Endothelial cell of umbilical vein (primary cell): ENCODE measurements around the gene JUP. TPM values are rescaled to one million over a fixed set of nuclear protein-coding genes. Genes with fewer than 3 reads are reported as not detected.

Experiments
- BruUV-seq: library from RNA; stranded (reverse); fragments of 400-500 nt; replicated peaks from 2 replicates; lab custom pipeline; 2021; lab: Mats Ljungman, UMichigan
- CTCF ChIA-PET: fragments of 300-600, 350-600 bp; sonication (Branson Sonifier 250); formaldehyde crosslinking; loops from one replicate; lab custom pipeline; 2021; ENCODE audit warnings: antibody characterized with exemption, inconsistent platforms; lab: Charles Lee
- POLR2A ChIA-PET: fragments of 300-600, 350-600 bp; sonication (Branson Sonifier 250); formaldehyde crosslinking; loops from one replicate; lab custom pipeline; 2021; ENCODE audit warnings: antibody characterized with exemption, inconsistent platforms; lab: Charles Lee
- DNase-seq: peaks from one replicate; pipeline ENCODE4 v3.0.0-alpha.2; 2011; ENCODE audit warnings: low read depth, low spot score
- FAIRE-seq: peaks from 2 replicates; lab custom pipeline; 2011; peaks lifted over from hg19 to GRCh38; lab: Jason Lieb, UNC
- H2AFZ ChIP-seq: 2 replicates; pipeline ENCODE4 v1.6.0; 2012; ENCODE audit warnings: low read depth, low read length, control low read depth, inconsistent platforms
- H3K27ac ChIP-seq: 2 replicates; pipeline ENCODE4 v1.5.1; 2011; ENCODE audit warnings: low read depth, mild to moderate bottlenecking, control low read depth, low read length, moderate library complexity; ENCODE audit not compliant: insufficient read depth
- H3K27me3 ChIP-seq, 2 experiments: 2 replicates each; pipeline versions ENCODE4 v1.6.0 to v1.6.1; 2011; ENCODE audit warnings: low read length in 2 of 2, mixed read lengths in 1 of 2; ENCODE audit not compliant: control insufficient read depth in 2 of 2, insufficient read depth in 2 of 2
- H3K36me3 ChIP-seq, 2 experiments: 2 replicates in 1 of 2; 3 replicates in 1 of 2; pipeline ENCODE4 v1.5.1; 2011; ENCODE audit warnings: low read length in 2 of 2, mild to moderate bottlenecking in 1 of 2, moderate library complexity in 1 of 2; ENCODE audit not compliant: control insufficient read depth in 2 of 2, insufficient read depth in 2 of 2; ENCODE audit errors: extremely low read depth in 1 of 2
- H3K4me1 ChIP-seq: 3 replicates; pipeline ENCODE4 v1.5.1; 2011; ENCODE audit warnings: mild to moderate bottlenecking, low read length; ENCODE audit not compliant: control insufficient read depth, insufficient read depth; ENCODE audit errors: extremely low read depth
- H3K4me2 ChIP-seq: 2 replicates; pipeline ENCODE4 v1.6.1; 2011; ENCODE audit warnings: low read length, control low read depth, mixed read lengths; ENCODE audit not compliant: insufficient read depth
- H3K4me3 ChIP-seq, 3 experiments: fragments of 200-600 bp in 1 of 3; sonication (generic), shearing (Covaris generic) in 1 of 3; replicated peaks in 1 of 3; 2 replicates each; pipeline ENCODE4 v1.5.1; 2011 to 2016; ENCODE audit warnings: control low read depth in 3 of 3, low read length in 3 of 3, mild to moderate bottlenecking in 2 of 3, inconsistent platforms in 1 of 3, low read depth in 1 of 3, moderate library complexity in 1 of 3; ENCODE audit not compliant: insufficient read depth in 1 of 3
- H3K79me2 ChIP-seq: 2 replicates; pipeline ENCODE4 v1.6.0; 2012; ENCODE audit warnings: low read length, inconsistent platforms; ENCODE audit not compliant: control insufficient read depth, insufficient read depth
- H3K9ac ChIP-seq: replicated peaks from 2 replicates; pipeline ENCODE3; 2011; ENCODE audit warnings: low read length, control low read depth; ENCODE audit not compliant: insufficient read depth; ENCODE audit errors: extremely low read depth
- H3K9me1 ChIP-seq: replicated peaks from 3 replicates; pipeline ENCODE4 v1.6.0; 2011; ENCODE audit warnings: mild to moderate bottlenecking, low read length; ENCODE audit not compliant: control insufficient read depth, insufficient read depth; ENCODE audit errors: extremely low read depth
- H3K9me3 ChIP-seq: replicated peaks from 2 replicates; pipeline ENCODE4 v1.5.1; 2012; ENCODE audit warnings: low read length, inconsistent platforms; ENCODE audit not compliant: control insufficient read depth, insufficient read depth
- H4K20me1 ChIP-seq: replicated peaks from 2 replicates; pipeline ENCODE3; 2011; ENCODE audit warnings: mild to moderate bottlenecking, low read length; ENCODE audit not compliant: control insufficient read depth, insufficient read depth; ENCODE audit errors: extremely low read depth
- EZH2 ChIP-seq: IDR thresholded peaks from 2 replicates; pipeline ENCODE4 v1.6.1; 2012; ENCODE audit warnings: borderline replicate concordance, low read depth, mild to moderate bottlenecking, moderate library complexity, low read length, inconsistent platforms; ENCODE audit not compliant: severe bottlenecking
- FOS ChIP-seq: IDR thresholded peaks from 2 replicates; pipeline ENCODE4 v1.6.1; 2011; ENCODE audit warnings: mild to moderate bottlenecking, low read length, moderate library complexity, borderline replicate concordance; ENCODE audit not compliant: insufficient read depth
- GATA2 ChIP-seq: IDR thresholded peaks from 2 replicates; pipeline ENCODE4 v1.7.0; 2011; ENCODE audit warnings: low read depth, mild to moderate bottlenecking, moderate library complexity, mixed read lengths, low read length; ENCODE audit not compliant: insufficient read length, insufficient read depth
- JUN ChIP-seq: IDR thresholded peaks from 2 replicates; pipeline ENCODE4 v1.6.1; 2011; ENCODE audit warnings: borderline replicate concordance, low read depth; ENCODE audit not compliant: insufficient read length, insufficient read depth
- MYC ChIP-seq: IDR thresholded peaks from one replicate; pipeline ENCODE4 v1.6.1; 2011; ENCODE audit warnings: mild to moderate bottlenecking, low read depth, low read length
- POLR2A ChIP-seq: IDR thresholded peaks from 2 replicates; pipeline ENCODE4 v1.6.1; 2012; ENCODE audit warnings: low read depth, mild to moderate bottlenecking, control low read depth, low read length
- POLR2AphosphoS5 ChIP-seq: IDR thresholded peaks from 2 replicates; pipeline ENCODE4 v1.6.1; 2012; ENCODE audit warnings: low read depth, mild to moderate bottlenecking, control low read depth, low read length, moderate library complexity; ENCODE audit not compliant: insufficient read depth
- dilution Hi-C: fragments of 300-500 bp; cut with MboI; formaldehyde crosslinking; loops from one replicate; pipeline ENCODE4 v1.15.0; 2019; ENCODE audit warnings: low sequenced_read_pairs; ENCODE audit not compliant: extremely low pct_ligation_motif_present
- intact Hi-C: fragments of 100-400 bp; cut with micrococcal nuclease; formaldehyde crosslinking; loops from one replicate; pipeline ENCODE4 v1.10.0; 2022
- polyA plus RNA-seq, 4 experiments: library from polyadenylated mRNA; depleted of rRNA in 3 of 4; stranded (reverse) in 3 of 4; unstranded in 1 of 4; fragments of >200 nt; gene quantifications; 2 replicates each; pipeline versions ENCODE4 v1.2.1 to v1.2.3, GENCODE V29; 2011 to 2012; ENCODE audit warnings: missing spikeins in 1 of 4
- total RNA-seq: library from RNA; stranded (reverse); gene quantifications from 2 replicates; pipeline ENCODE4 v1.2.3, GENCODE V29; 2021
- TF ChIP-seq, protein P1 (sequence below), 2 donors: IDR thresholded peaks; 1 replicate in 1 of 2; 2 replicates in 1 of 2; pipeline ENCODE4 v1.5.1; 2011; ENCODE audit warnings: low read length in 2 of 2, mild to moderate bottlenecking in 2 of 2, moderate library complexity in 2 of 2, control low read depth in 1 of 2, inconsistent platforms in 1 of 2, low read depth in 1 of 2; ENCODE audit not compliant: insufficient read depth in 1 of 2; ENCODE audit errors: extremely low read depth in 1 of 2
- TF ChIP-seq, protein P2 (sequence below): IDR thresholded peaks from 2 replicates; pipeline ENCODE4 v1.6.1; 2011; ENCODE audit not compliant: insufficient read depth, insufficient read length

JUP gene
- total and polyA plus RNA-seq, 2 donors (not counting 3 experiments of a cell fraction or from before 2014, with no cell fraction given): 98.0 to 171 TPM

DNA sequence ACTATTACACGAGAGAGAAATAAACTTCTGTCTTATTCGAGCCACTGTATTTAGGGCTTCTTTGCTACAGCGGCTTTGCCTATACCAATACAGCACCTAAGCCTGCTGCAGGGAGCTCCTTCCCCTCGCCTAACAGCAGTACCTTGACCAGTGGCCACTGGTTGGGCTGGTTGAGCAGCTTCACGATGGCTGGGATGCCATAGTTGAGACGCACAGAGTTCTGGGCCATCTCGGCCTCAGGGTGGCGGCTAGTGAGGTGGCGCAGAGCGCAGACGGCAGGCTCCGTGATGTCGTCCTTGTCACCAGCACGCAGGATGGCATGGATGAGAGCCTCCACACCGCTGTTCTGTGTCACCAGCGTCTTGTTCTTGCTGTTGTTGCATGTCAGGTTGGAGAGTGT, 23.7 kb downstream of the JUP start:
- ChIA-PET POLR2A (interaction anchor here (0.7 kb wide), 1 partner anchor 9 kb away, joined by 3 read pairs; no protein-coding TSS in a partner anchor), CTCF (interaction anchor here (1.6 kb wide), 1 partner anchor 24 kb away, joined by 5 read pairs; the partner anchor contains the start of gene JUP)
- DNase-seq: no peak
- H3K9ac ChIP-seq: no peak overlapping the region
- no peak for FAIRE-seq
- TF ChIP-seq POLR2AphosphoS5 (no peak), EZH2 (no peak), JUN (no peak), POLR2A (no peak)
- TF ChIP-seq, protein P1, sequence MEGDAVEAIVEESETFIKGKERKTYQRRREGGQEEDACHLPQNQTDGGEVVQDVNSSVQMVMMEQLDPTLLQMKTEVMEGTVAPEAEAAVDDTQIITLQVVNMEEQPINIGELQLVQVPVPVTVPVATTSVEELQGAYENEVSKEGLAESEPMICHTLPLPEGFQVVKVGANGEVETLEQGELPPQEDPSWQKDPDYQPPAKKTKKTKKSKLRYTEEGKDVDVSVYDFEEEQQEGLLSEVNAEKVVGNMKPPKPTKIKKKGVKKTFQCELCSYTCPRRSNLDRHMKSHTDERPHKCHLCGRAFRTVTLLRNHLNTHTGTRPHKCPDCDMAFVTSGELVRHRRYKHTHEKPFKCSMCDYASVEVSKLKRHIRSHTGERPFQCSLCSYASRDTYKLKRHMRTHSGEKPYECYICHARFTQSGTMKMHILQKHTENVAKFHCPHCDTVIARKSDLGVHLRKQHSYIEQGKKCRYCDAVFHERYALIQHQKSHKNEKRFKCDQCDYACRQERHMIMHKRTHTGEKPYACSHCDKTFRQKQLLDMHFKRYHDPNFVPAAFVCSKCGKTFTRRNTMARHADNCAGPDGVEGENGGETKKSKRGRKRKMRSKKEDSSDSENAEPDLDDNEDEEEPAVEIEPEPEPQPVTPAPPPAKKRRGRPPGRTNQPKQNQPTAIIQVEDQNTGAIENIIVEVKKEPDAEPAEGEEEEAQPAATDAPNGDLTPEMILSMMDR (IDR thresholded peaks at IDR 0.05; ENCODE audit: extremely low read depth in 1 of 2, insufficient read depth in 1 of 2, low read depth in 1 of 2, low read length in 2 of 2): no peak
- H3K36me3 ChIP-seq: peaks cover 5 to 62% of the 10 kb centered on the region in 2 experiments
- no peaks in the 10 kb centered on the region for H4K20me1 ChIP-seq
- H3K79me2 ChIP-seq: no peaks in the 10 kb centered on the region
- BruUV-seq: no TSS peak
- no peak overlapping the region for H3K27ac ChIP-seq
- H3K4me1 ChIP-seq: no peaks in the 10 kb centered on the region
- no peaks in the 10 kb centered on the region for H3K9me3 ChIP-seq
- no peak overlapping the region for H2AFZ ChIP-seq
- H3K4me2 ChIP-seq: no peak overlapping the region
- H3K27me3 ChIP-seq: no peaks in the 10 kb centered on the region
- intact Hi-C loops: no loop called here
- dilution Hi-C loops: no loop called here
- H3K9me1 ChIP-seq: no peaks in the 10 kb centered on the region
- no peak overlapping the region for H3K4me3 ChIP-seq

DNA sequence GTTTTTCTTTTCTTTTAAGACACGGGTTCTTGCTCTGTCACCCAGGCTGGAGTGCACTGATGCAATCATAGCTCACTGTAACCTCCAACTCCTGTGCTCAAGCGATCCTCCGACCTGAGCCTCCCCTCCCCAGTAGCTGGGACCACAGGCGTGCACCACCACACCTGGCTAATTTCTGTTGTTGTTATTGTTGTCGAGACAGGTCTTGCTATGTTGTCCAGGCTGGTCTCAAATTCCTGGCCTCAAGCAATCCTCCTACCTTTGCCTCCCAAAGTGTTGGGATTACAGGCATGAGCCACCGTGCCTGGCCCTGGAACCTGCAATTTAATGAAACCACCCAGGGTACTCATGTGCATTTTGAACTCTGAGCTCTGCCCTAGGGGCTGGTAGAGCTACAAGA, 24.1 kb downstream of the JUP start:
- intact Hi-C loops: no loop called here
- H2AFZ ChIP-seq: no peak overlapping the region
- POLR2A ChIA-PET: interaction anchor here (0.7 kb wide), 1 partner anchor 9 kb away, joined by 3 read pairs; no protein-coding TSS in a partner anchor
- H3K36me3 ChIP-seq: peaks cover 5 to 62% of the 10 kb centered on the region in 2 experiments
- no peak overlapping the region for H3K4me2 ChIP-seq
- DNase-seq: no peak
- no TSS peak for BruUV-seq
- no peaks in the 10 kb centered on the region for H3K79me2 ChIP-seq
- no peaks in the 10 kb centered on the region for H3K9me3 ChIP-seq
- dilution Hi-C loops: no loop called here
- no peak for FAIRE-seq
- H3K4me3 ChIP-seq: no peak overlapping the region
- no peak overlapping the region for H3K9ac ChIP-seq
- TF ChIP-seq JUN: no peak
- TF ChIP-seq, protein P1 (IDR thresholded peaks at IDR 0.05; ENCODE audit: extremely low read depth in 1 of 2, insufficient read depth in 1 of 2, low read depth in 1 of 2, low read length in 2 of 2): no peak
- TF ChIP-seq, protein P2, sequence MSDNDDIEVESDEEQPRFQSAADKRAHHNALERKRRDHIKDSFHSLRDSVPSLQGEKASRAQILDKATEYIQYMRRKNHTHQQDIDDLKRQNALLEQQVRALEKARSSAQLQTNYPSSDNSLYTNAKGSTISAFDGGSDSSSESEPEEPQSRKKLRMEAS: no peak
- TF ChIP-seq EZH2: no peak
- no peak for TF ChIP-seq POLR2A
- no peak for TF ChIP-seq FOS
- TF ChIP-seq MYC: no peak
- TF ChIP-seq POLR2AphosphoS5: no peak
- no peak for TF ChIP-seq GATA2
- no peaks in the 10 kb centered on the region for H3K9me1 ChIP-seq
- H3K27ac ChIP-seq: no peak overlapping the region
- H3K4me1 ChIP-seq: no peaks in the 10 kb centered on the region
- H3K27me3 ChIP-seq: no peaks in the 10 kb centered on the region
- H4K20me1 ChIP-seq: no peaks in the 10 kb centered on the region
- CTCF ChIA-PET: interaction anchor here (1.6 kb wide), 1 partner anchor 24 kb away, joined by 5 read pairs; the partner anchor contains the start of gene JUP
